HepG2 (cell line): ENCODE results near the gene LTB4R2. TPM values are rescaled to one million over a fixed set of nuclear protein-coding genes. Genes with fewer than 3 reads are reported as not detected.

Experiments used
- ATF1 ChIP-seq: IDR thresholded peaks from 2 replicates; pipeline ENCODE4 v1.6.1; 2016; ENCODE audit warnings: mild to moderate bottlenecking, control low read depth
- ETV6 ChIP-seq: sonication (generic); formaldehyde crosslinking; conservative IDR thresholded peaks from 2 replicates; pipeline ENCODE4 v1.4.0; 2020; ENCODE audit warnings: missing genetic modification reagents
- GABPB1 ChIP-seq: IDR thresholded peaks from 2 replicates; pipeline ENCODE4 v1.6.1; 2016; ENCODE audit warnings: mild to moderate bottlenecking, missing genetic modification reagents, moderate library complexity, missing compliant biosample characterization
- HNRNPK ChIP-seq: fragments of 200-400 bp; formaldehyde crosslinking; IDR thresholded peaks from 2 replicates; pipeline ENCODE4 v1.6.1; 2018; ENCODE audit warnings: low read length, low read depth, moderate library complexity, mild to moderate bottlenecking; ENCODE audit not compliant: poor library complexity, severe bottlenecking
- HNRNPL ChIP-seq: fragments of 200-400 bp; formaldehyde crosslinking; IDR thresholded peaks from 2 replicates; pipeline ENCODE4 v1.6.1; 2017; ENCODE audit warnings: mild to moderate bottlenecking, low read depth, low read length
- MTF2 ChIP-seq: sonication (generic); formaldehyde crosslinking; IDR thresholded peaks from 2 replicates; pipeline ENCODE4 v1.5.0; 2020; ENCODE audit warnings: missing genetic modification reagents, borderline replicate concordance
- RBM22 ChIP-seq: fragments of 200-400 bp; formaldehyde crosslinking; optimal IDR thresholded peaks from 2 replicates; pipeline ENCODE3; 2017; ENCODE audit warnings: mild to moderate bottlenecking, low read length, moderate library complexity
- SALL2 ChIP-seq: sonication (generic); formaldehyde crosslinking; IDR thresholded peaks from 2 replicates; pipeline ENCODE4 v1.8.1; 2023; ENCODE audit warnings: mild to moderate bottlenecking, missing genetic modification reagents, inconsistent platforms
- SAP130 ChIP-seq: IDR thresholded peaks from 2 replicates; pipeline ENCODE4 v1.6.1; 2016; ENCODE audit warnings: low read depth
- SRSF1 ChIP-seq: fragments of 200-400 bp; formaldehyde crosslinking; optimal IDR thresholded peaks from 2 replicates; pipeline ENCODE3; 2017; ENCODE audit warnings: mild to moderate bottlenecking, low read depth, low read length, moderate library complexity
- TBX2 ChIP-seq: sonication (generic); formaldehyde crosslinking; IDR thresholded peaks from 2 replicates; pipeline ENCODE4 v1.5.0; 2020; ENCODE audit warnings: missing genetic modification reagents, mild to moderate bottlenecking, borderline replicate concordance
- USF2 ChIP-seq, 2 experiments: sonication (generic) in 1 of 2; formaldehyde crosslinking in 1 of 2; IDR thresholded peaks; 2 replicates each; pipeline versions ENCODE4 v1.5.1 to v1.6.1; 2011 to 2020; ENCODE audit warnings: borderline replicate concordance in 1 of 2, low read depth in 1 of 2, low read length in 1 of 2, mild to moderate bottlenecking in 1 of 2, missing genetic modification reagents in 1 of 2, moderate library complexity in 1 of 2
- ZBTB21 ChIP-seq: sonication (generic); formaldehyde crosslinking; IDR thresholded peaks from 2 replicates; pipeline ENCODE4 v1.4.0; 2020; ENCODE audit warnings: missing genetic modification reagents
- ZFP90 ChIP-seq: sonication (generic); formaldehyde crosslinking; IDR thresholded peaks from 2 replicates; pipeline ENCODE4 v1.8.0; 2022; ENCODE audit warnings: missing genetic modification reagents, mild to moderate bottlenecking, inconsistent platforms, borderline replicate concordance
- ZMAT3 ChIP-seq: sonication (generic); formaldehyde crosslinking; conservative IDR thresholded peaks from 2 replicates; pipeline ENCODE4 v1.7.0; 2021; ENCODE audit warnings: missing genetic modification reagents
- ZNF160 ChIP-seq: sonication (generic); formaldehyde crosslinking; IDR thresholded peaks from 2 replicates; pipeline ENCODE4 v1.8.0; 2022; ENCODE audit warnings: mild to moderate bottlenecking, inconsistent platforms, missing genetic modification reagents
- ZNF263 ChIP-seq: sonication (generic); formaldehyde crosslinking; IDR thresholded peaks from 2 replicates; pipeline ENCODE4 v1.4.0; 2020; ENCODE audit warnings: missing genetic modification reagents
- ZNF335 ChIP-seq: sonication (generic); formaldehyde crosslinking; IDR thresholded peaks from 2 replicates; pipeline ENCODE4 v1.4.0; 2020; ENCODE audit warnings: missing genetic modification reagents
- polyA plus RNA-seq, 8 experiments: library from polyadenylated mRNA; depleted of rRNA in 3 of 8; stranded (reverse) in 7 of 8; unstranded in 1 of 8; fragments of >200 nt; fragmentation: Illumina TruSeq in 4 of 8; extraction: Trizol in 4 of 8; gene quantifications; 2 replicates each; pipeline versions ENCODE4 v1.2.1 to v1.2.3, GENCODE V29; 2011 to 2016; ENCODE audit warnings: low read depth in 4 of 8, missing spikeins in 1 of 8, mixed read lengths in 1 of 8; ENCODE audit not compliant: insufficient read depth in 1 of 8
- total RNA-seq, 5 experiments: library from RNA; depleted of rRNA; stranded (reverse); fragments of >200 nt; fragmentation: Illumina TruSeq; extraction: Trizol; gene quantifications; 2 replicates each; pipeline ENCODE4 v1.2.3, GENCODE V29; 2016; ENCODE audit warnings: low read depth in 1 of 5
- TF ChIP-seq, protein P1 (sequence below): sonication (generic); formaldehyde crosslinking; IDR thresholded peaks from 2 replicates; pipeline ENCODE4 v1.8.0; 2022; ENCODE audit warnings: missing genetic modification reagents, mild to moderate bottlenecking, moderate library complexity, borderline replicate concordance
- TF ChIP-seq, protein P2 (sequence below): sonication (generic); formaldehyde crosslinking; IDR thresholded peaks from 2 replicates; pipeline ENCODE4 v1.8.0; 2022; ENCODE audit warnings: missing genetic modification reagents, mild to moderate bottlenecking, borderline replicate concordance
- TF ChIP-seq, protein P3 (sequence below): sonication (generic); formaldehyde crosslinking; IDR thresholded peaks from 2 replicates; pipeline ENCODE4 v1.4.0; 2020; ENCODE audit warnings: missing genetic modification reagents

The LTB4R2 gene
- total and polyA plus RNA-seq, 2 of the 13 experiments (the other 11 are each of a cell fraction or from before 2014, with no cell fraction given), result 3.9 to 6.9 TPM

GRCh38 chr14:24334431-24335291 is 24.7 kb downstream of the LTB4R2 start, which contains the start of gene ADCY4 (continued):
- no peak for TF ChIP-seq USF2 (IDR thresholded peaks at IDR 0.05; ENCODE audit: low read depth, low read length)
- no peak for TF ChIP-seq USF2 (CRISPR knock-in tag; IDR thresholded peaks at IDR 0.05; ENCODE audit: borderline replicate concordance)
- TF ChIP-seq ATF1 (CRISPR knock-in tag), result no peak
- no peak for TF ChIP-seq ZMAT3 (CRISPR knock-in tag)
- no peak for TF ChIP-seq TBX2 (CRISPR knock-in tag)
- no peak for TF ChIP-seq ZBTB21
- peak; percentile 31; the same call in 1 of the 2 replicates for TF ChIP-seq ZNF263 (CRISPR knock-in tag)
- TF ChIP-seq MTF2 (CRISPR knock-in tag), result peak; percentile 85; the same call in 1 of the 2 replicates
- TF ChIP-seq, protein P1, sequence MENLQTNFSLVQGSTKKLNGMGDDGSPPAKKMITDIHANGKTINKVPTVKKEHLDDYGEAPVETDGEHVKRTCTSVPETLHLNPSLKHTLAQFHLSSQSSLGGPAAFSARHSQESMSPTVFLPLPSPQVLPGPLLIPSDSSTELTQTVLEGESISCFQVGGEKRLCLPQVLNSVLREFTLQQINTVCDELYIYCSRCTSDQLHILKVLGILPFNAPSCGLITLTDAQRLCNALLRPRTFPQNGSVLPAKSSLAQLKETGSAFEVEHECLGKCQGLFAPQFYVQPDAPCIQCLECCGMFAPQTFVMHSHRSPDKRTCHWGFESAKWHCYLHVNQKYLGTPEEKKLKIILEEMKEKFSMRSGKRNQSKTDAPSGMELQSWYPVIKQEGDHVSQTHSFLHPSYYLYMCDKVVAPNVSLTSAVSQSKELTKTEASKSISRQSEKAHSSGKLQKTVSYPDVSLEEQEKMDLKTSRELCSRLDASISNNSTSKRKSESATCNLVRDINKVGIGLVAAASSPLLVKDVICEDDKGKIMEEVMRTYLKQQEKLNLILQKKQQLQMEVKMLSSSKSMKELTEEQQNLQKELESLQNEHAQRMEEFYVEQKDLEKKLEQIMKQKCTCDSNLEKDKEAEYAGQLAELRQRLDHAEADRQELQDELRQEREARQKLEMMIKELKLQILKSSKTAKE (CRISPR knock-in tag), result no peak
- no peak for TF ChIP-seq HNRNPL
- no peak for TF ChIP-seq ZNF335 (CRISPR knock-in tag)
- peak; percentile 35 for TF ChIP-seq HNRNPK
- no peak for TF ChIP-seq ZFP90 (CRISPR knock-in tag)
- TF ChIP-seq RBM22, result no peak
- no peak for TF ChIP-seq SALL2 (CRISPR knock-in tag)
- TF ChIP-seq SAP130, result no peak
- TF ChIP-seq ZNF160 (CRISPR knock-in tag), result no peak
- TF ChIP-seq ETV6 (CRISPR knock-in tag), result no peak
- peak; percentile 49 for TF ChIP-seq SRSF1
- TF ChIP-seq, protein P2, sequence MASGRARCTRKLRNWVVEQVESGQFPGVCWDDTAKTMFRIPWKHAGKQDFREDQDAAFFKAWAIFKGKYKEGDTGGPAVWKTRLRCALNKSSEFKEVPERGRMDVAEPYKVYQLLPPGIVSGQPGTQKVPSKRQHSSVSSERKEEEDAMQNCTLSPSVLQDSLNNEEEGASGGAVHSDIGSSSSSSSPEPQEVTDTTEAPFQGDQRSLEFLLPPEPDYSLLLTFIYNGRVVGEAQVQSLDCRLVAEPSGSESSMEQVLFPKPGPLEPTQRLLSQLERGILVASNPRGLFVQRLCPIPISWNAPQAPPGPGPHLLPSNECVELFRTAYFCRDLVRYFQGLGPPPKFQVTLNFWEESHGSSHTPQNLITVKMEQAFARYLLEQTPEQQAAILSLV (CRISPR knock-in tag), result 0 out of 2 replicates have a peak, but pooled peaks have one; percentile 8
- TF ChIP-seq GABPB1 (CRISPR knock-in tag), result no peak
- TF ChIP-seq, protein P3, sequence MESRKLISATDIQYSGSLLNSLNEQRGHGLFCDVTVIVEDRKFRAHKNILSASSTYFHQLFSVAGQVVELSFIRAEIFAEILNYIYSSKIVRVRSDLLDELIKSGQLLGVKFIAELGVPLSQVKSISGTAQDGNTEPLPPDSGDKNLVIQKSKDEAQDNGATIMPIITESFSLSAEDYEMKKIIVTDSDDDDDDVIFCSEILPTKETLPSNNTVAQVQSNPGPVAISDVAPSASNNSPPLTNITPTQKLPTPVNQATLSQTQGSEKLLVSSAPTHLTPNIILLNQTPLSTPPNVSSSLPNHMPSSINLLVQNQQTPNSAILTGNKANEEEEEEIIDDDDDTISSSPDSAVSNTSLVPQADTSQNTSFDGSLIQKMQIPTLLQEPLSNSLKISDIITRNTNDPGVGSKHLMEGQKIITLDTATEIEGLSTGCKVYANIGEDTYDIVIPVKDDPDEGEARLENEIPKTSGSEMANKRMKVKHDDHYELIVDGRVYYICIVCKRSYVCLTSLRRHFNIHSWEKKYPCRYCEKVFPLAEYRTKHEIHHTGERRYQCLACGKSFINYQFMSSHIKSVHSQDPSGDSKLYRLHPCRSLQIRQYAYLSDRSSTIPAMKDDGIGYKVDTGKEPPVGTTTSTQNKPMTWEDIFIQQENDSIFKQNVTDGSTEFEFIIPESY (CRISPR knock-in tag), result peak; percentile 83
